G401 (cell line): ENCODE data around the gene NDUFS1. TPM values are rescaled to one million over a fixed set of nuclear protein-coding genes. Genes with fewer than 3 reads are reported as not detected.
"Not testable (repeated sequence)": the region's sequence is repeated elsewhere in the genome, so short reads cannot be mapped to it uniquely, and the experiment has no call there.

Experiments
- DNase-seq: peaks from one replicate; pipeline ENCODE4 v3.0.0-alpha.2; 2015; ENCODE audit warnings: low spot score
- in situ Hi-C: cut with HindIII; loops from 2 replicates; pipeline ENCODE4 v1.10.0; 2016; ENCODE audit warnings: low sequenced_read_pairs, mixed read lengths
- total RNA-seq: library from RNA; depleted of rRNA; stranded (reverse); fragments of >200 nt; shearing (Covaris generic); gene quantifications from 2 replicates; pipeline ENCODE4 v1.2.3, GENCODE V29; 2014; rRNA removed

NDUFS1 gene
- total RNA-seq, 1 experiment from 2014 or later = 242 TPM

GRCh38 chr2:206080927-206081326, 78.3 kb downstream of the NDUFS1 start:
- no peak for DNase-seq
- in situ Hi-C loops = no loop called here

GRCh38 chr2:206079699-206080465, 79.4 kb downstream of the NDUFS1 start:
- in situ Hi-C loops = no loop called here
- DNase-seq = no peak

DNA sequence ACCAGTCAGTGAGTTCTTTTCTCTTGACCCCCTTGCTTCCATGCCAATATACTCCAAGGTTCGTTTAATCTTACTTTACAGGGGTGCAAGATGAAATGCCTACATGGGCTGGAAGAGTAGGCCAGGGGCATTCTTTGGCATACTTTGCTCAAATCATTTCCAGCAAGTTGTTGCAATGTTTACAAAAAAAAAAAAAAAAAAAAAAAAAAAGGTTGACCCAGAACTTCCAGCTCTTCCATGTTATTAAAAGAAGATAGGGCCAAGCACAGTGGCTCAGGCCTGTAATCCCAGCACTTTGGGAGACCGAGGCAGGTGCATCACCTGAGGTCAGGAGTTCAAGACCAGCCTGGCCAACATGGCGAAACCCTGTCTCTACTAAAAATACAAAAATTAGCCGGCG, 81.4 kb downstream of the NDUFS1 start:
- DNase-seq, in situ Hi-C loops: not testable (repeated sequence)

- no peak for DNase-seq
- in situ Hi-C loops = no loop called here
Observed at GRCh38 chr2:206075113-206075512, 84.1 kb downstream of the NDUFS1 start.

DNA sequence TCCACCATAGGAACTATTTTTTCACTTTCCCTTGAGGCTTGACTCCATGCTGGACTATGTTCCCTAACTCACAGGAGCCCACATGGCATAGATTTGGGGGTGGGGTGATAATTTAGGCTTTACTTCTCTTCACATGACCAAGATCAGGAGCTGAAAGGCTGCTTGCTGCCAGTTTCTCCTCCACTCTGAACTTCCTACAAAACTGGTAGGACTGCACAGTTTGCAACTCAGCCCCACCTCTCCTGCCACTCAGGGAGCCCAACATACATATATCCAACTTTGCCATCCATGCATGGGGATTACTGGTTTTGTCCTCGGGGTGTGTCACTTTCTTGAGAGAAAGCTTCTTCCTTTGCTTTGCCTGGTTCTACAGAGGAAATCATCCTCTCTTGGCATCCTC, 87.4 kb downstream of the NDUFS1 start:
- no peak for DNase-seq
- in situ Hi-C loops = no loop called here

- in situ Hi-C loops = no loop called here
- DNase-seq = no peak
Observed at GRCh38 chr2:206069417-206069816, 89.8 kb downstream of the NDUFS1 start.

DNA sequence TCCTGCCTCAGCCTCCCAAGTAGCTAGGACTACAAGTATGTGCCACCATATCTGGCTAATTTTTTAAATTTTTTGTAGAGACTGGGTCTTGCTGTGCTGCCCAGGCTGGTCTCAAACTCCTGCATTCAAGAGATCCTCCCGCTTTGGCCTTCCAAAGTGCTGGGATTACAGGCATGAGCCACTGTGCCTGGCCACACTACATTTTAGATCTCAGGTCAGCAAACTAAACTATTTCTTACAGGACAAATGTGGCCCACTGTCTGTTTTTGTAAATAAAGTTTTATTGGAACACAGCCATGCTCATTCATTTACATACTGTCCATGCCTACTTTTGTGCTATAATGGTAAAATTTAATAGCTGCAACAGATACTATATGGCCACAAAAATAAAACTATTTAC, 91.0 kb downstream of the NDUFS1 start:
- in situ Hi-C loops = no loop called here
- DNase-seq = no peak

Other genes with a start within 250 kb of the NDUFS1 start
- gene INO80D, start 73.3 kb downstream of the NDUFS1 start, total RNA-seq = 1.7 and 2.7 TPM in 2 replicates
- gene EEF1B2, start 451 bp upstream of the NDUFS1 start, total RNA-seq = 477 and 547 TPM in 2 replicates
- 4.9 and 6.9 TPM in 2 replicates for gene ZDBF2, start 115.2 kb upstream of the NDUFS1 start, total RNA-seq